Right lung (tissue), 10 donors: ENCODE results near the gene CAPN5. TPM values are rescaled to one million over a fixed set of nuclear protein-coding genes. Genes with fewer than 3 reads are reported as not detected.
"Not testable (repeated sequence)": the region's sequence is repeated elsewhere in the genome, so short reads cannot be mapped to it uniquely, and the experiment has no call there.

Source experiments
- DNase-seq, 2 donors: peaks; one replicate each; pipeline ENCODE4 v3.0.0-alpha.2; 2013
- long read RNA-seq, 8 donors: transcript quantifications; one replicate each; lab custom pipeline, GENCODE V29; 2026
- polyA plus RNA-seq, 5 donors: library from polyadenylated mRNA; unstranded; fragments of 120-200 nt; gene quantifications; one replicate each; pipeline versions ENCODE4 v1.2.1 to v1.2.3, GENCODE V29; 2013; ENCODE audit warnings: inconsistent platforms in 1 of 5, low replicate concordance in 1 of 5; ENCODE audit not compliant: insufficient read length in 5 of 5, insufficient read depth in 1 of 5

Gene CAPN5
- 10 to 100 TPM; 20.9 to 30.0 (median 27.1) TPM for polyA plus RNA-seq
- long read RNA-seq, donor 1, full-length matches to known transcripts, result 8 of 13 reads
- long read RNA-seq, donor 1, partial matches to known transcripts, result 5 of 13 reads
- long read RNA-seq, donor 1, other reads (novel, unspliced or antisense), result 0 of 13 reads
- long read RNA-seq, donor 2, full-length matches to known transcripts, result 2 of 2 reads
- long read RNA-seq, donor 2, partial matches to known transcripts, result 0 of 2 reads
- long read RNA-seq, donor 2, other reads (novel, unspliced or antisense), result 0 of 2 reads
- long read RNA-seq, donor 3, partial matches to known transcripts, result 7 of 8 reads
- long read RNA-seq, donor 3, other reads (novel, unspliced or antisense), result 0 of 8 reads
- long read RNA-seq, donor 4, full-length matches to known transcripts, result 3 of 3 reads
- long read RNA-seq, donor 4, partial matches to known transcripts, result 0 of 3 reads
- long read RNA-seq, donor 4, other reads (novel, unspliced or antisense), result 0 of 3 reads
- long read RNA-seq, donor 5, full-length matches to known transcripts, result 2 of 9 reads
- long read RNA-seq, donor 5, partial matches to known transcripts, result 7 of 9 reads
- long read RNA-seq, donor 5, other reads (novel, unspliced or antisense), result 0 of 9 reads
- long read RNA-seq, donor 6, full-length matches to known transcripts, result 11 of 22 reads
- long read RNA-seq, donor 6, partial matches to known transcripts, result 11 of 22 reads
- long read RNA-seq, donor 6, other reads (novel, unspliced or antisense), result 0 of 22 reads
- long read RNA-seq, donor 7, full-length matches to known transcripts, result 2 of 2 reads
- long read RNA-seq, donor 7, partial matches to known transcripts, result 0 of 2 reads
- long read RNA-seq, donor 7, other reads (novel, unspliced or antisense), result 0 of 2 reads
- long read RNA-seq, donor 8, full-length matches to known transcripts, result 4 of 4 reads
- long read RNA-seq, donor 8, partial matches to known transcripts, result 0 of 4 reads
- long read RNA-seq, donor 8, other reads (novel, unspliced or antisense), result 0 of 4 reads

- DNase-seq, result peak; percentile 96
Measured at GRCh38 chr11:77066229-77067042, at the start of gene CAPN5. Gene CAPN5, plus strand, starts transcription at chr11:77066971. Its CDS starts 17,916 bp downstream, at chr11:77084887.

GRCh38 chr11:77018396-77018924 lies 48.3 kb upstream of the CAPN5 start:
- not testable (repeated sequence) for DNase-seq

GRCh38 chr11:77019976-77020595 lies 46.7 kb upstream of the CAPN5 start:
- no peak for DNase-seq

GRCh38 chr11:77020734-77021133 lies 46.0 kb upstream of the CAPN5 start:
- DNase-seq, result no peak

GRCh38 chr11:77024745-77025144 lies 42.0 kb upstream of the CAPN5 start:
- DNase-seq, result no peak

- DNase-seq, result no peak
Measured at GRCh38 chr11:77026221-77026620, 40.5 kb upstream of the CAPN5 start.

- no peak for DNase-seq
Measured at GRCh38 chr11:77026743-77027142, 40.0 kb upstream of the CAPN5 start.

GRCh38 chr11:77027275-77027674 lies 39.5 kb upstream of the CAPN5 start:
- no peak for DNase-seq

- no peak for DNase-seq
Measured at GRCh38 chr11:77029829-77030228, 36.9 kb upstream of the CAPN5 start.

- no peak for DNase-seq
Measured at GRCh38 chr11:77030834-77031414, 35.8 kb upstream of the CAPN5 start.

GRCh38 chr11:77031599-77031998 lies 35.2 kb upstream of the CAPN5 start:
- no peak for DNase-seq

GRCh38 chr11:77035039-77035438 lies 31.7 kb upstream of the CAPN5 start:
- DNase-seq, result no peak

- no peak for DNase-seq
Measured at GRCh38 chr11:77035580-77035979, 31.2 kb upstream of the CAPN5 start.

- no peak for DNase-seq
Measured at GRCh38 chr11:77036398-77036797, 30.4 kb upstream of the CAPN5 start.

GRCh38 chr11:77037057-77037456 lies 29.7 kb upstream of the CAPN5 start:
- no peak for DNase-seq

GRCh38 chr11:77038029-77038824 lies 28.5 kb upstream of the CAPN5 start:
- no peak for DNase-seq

- DNase-seq, result no peak
Measured at GRCh38 chr11:77038825-77039326, 27.9 kb upstream of the CAPN5 start.

GRCh38 chr11:77039491-77040400 lies 27.0 kb upstream of the CAPN5 start:
- DNase-seq, result no peak
